Measurements from ENCODE around the gene ACSS2. TPM values are rescaled to one million over a fixed set of nuclear protein-coding genes. Genes with fewer than 3 reads are reported as not detected.

Gene ACSS2
- total and polyA plus RNA-seq, 2 of the 8 experiments (the other 6 are each of a cell fraction or from before 2014, with no cell fraction given) = 17.7 to 24.2 TPM

- no peaks in the 10 kb centered on the region for H3K27me3 ChIP-seq (replicated peaks in 1 of 4; ENCODE audit: control insufficient read depth in 3 of 4, extremely low read depth in 1 of 4, insufficient read depth in 3 of 4, low read length in 3 of 4)
- no peak overlapping the region for H2BK15ac ChIP-seq (ENCODE audit: low read length)
- POLR2A ChIA-PET (ENCODE audit: partially characterized antibody) = interaction anchor here (0.7 to 1.2 kb wide), 2 partner anchors 120 to 136 kb away, joined by 3 read pairs; no protein-coding TSS in a partner anchor
- H4K91ac ChIP-seq (replicated peaks; ENCODE audit: insufficient read length, low read length) = no peak overlapping the region
- no peak overlapping the region for H3K4me3 ChIP-seq (ENCODE audit: extremely low read depth in 1 of 4, insufficient read depth in 2 of 4, low read depth in 3 of 4, low read length in 4 of 4)
- H3K18ac ChIP-seq (ENCODE audit: extremely low read depth, low read length) = no peak overlapping the region
- H4K8ac ChIP-seq (ENCODE audit: extremely low read depth, insufficient read depth, low read length) = no peak overlapping the region
- no peak overlapping the region for H3K4me2 ChIP-seq (ENCODE audit: insufficient read depth in 1 of 2, low read depth in 2 of 2, low read length in 2 of 2)
- WGBS, 2 experiments (ENCODE audit: extremely low coverage in 1 of 2, insufficient coverage in 1 of 2, insufficient read length in 1 of 2, insufficient replicate concordance in 2 of 2, low coverage in 1 of 2, low lambda C conversion rate in 2 of 2, missing lambda C conversion rate in 1 of 2) = 91% methylated on average over 4 of the region's 4 CpGs; no CpG with 5 or more reads in 1 of the 2 experiments
- no peak overlapping the region for H3K14ac ChIP-seq (ENCODE audit: insufficient read length)
- no peaks in the 10 kb centered on the region; the same call in 1 of the 2 replicates for H3K79me1 ChIP-seq (ENCODE audit: low read depth, low read length)
- peaks cover 2 to 26% (median 11%) of the 10 kb centered on the region in 4 experiments; a peak in 5 of 8 replicates for H3K36me3 ChIP-seq (ENCODE audit: control insufficient read depth in 2 of 4, insufficient read depth in 4 of 4, low read length in 3 of 4)
- H3K4me1 ChIP-seq (replicated peaks in 1 of 4; ENCODE audit: control insufficient read depth in 3 of 4, insufficient read depth in 4 of 4, low read length in 3 of 4) = no peaks in the 10 kb centered on the region
- H2BK120ac ChIP-seq (replicated peaks; ENCODE audit: low read depth, low read length) = no peak overlapping the region
- H3K79me2 ChIP-seq (ENCODE audit: control insufficient read depth in 1 of 2, insufficient read depth in 2 of 2, low read length in 2 of 2) = no peaks in the 10 kb centered on the region
- H3K27ac ChIP-seq (ENCODE audit: low read depth, low read length) = no peak overlapping the region
- H3K9me3 ChIP-seq (ENCODE audit: insufficient read depth in 2 of 2, low read depth in 1 of 2, low read length in 1 of 2) = no peaks in the 10 kb centered on the region
- H2BK12ac ChIP-seq (ENCODE audit: low read depth, low read length) = no peak overlapping the region
- no peak overlapping the region for H2AFZ ChIP-seq (ENCODE audit: low read length)
- H3K4ac ChIP-seq (replicated peaks; ENCODE audit: insufficient read length, low read depth, low read length) = no peak overlapping the region
- no peak overlapping the region for H3K23ac ChIP-seq (ENCODE audit: insufficient read length)
- DNase-seq (ENCODE audit: low read depth in 1 of 2, low spot score in 2 of 2) (no peak), FAIRE-seq (no peak)
- TF ChIP-seq KDM4A (IDR thresholded peaks at IDR 0.05; ENCODE audit: low read depth, low read length, severe bottlenecking) = no peak
- no peak overlapping the region for H4K5ac ChIP-seq (ENCODE audit: insufficient read length, low read depth, low read length)
- CTCF ChIA-PET (ENCODE audit: partially characterized antibody) = interaction anchor here (0.7 to 1.5 kb wide), 3 partner anchors 10 to 23 kb away, joined by 3 to 7 read pairs (median 4); no protein-coding TSS in a partner anchor
- H2AK5ac ChIP-seq (ENCODE audit: low read depth, low read length) = no peak overlapping the region
- H2BK5ac ChIP-seq (ENCODE audit: low read depth, low read length) = no peak overlapping the region
- H3K56ac ChIP-seq (replicated peaks; ENCODE audit: insufficient read length, low read depth, low read length) = no peak overlapping the region
- H3K9ac ChIP-seq (replicated peaks in 1 of 4; ENCODE audit: extremely low read depth in 1 of 4, low read depth in 3 of 4, low read length in 3 of 4) = no peak overlapping the region
- no peaks in the 10 kb centered on the region for H4K20me1 ChIP-seq (replicated peaks in 1 of 2; ENCODE audit: control insufficient read depth in 1 of 2, insufficient read depth in 2 of 2, low read length in 2 of 2)
- no peak overlapping the region for H2BK20ac ChIP-seq (ENCODE audit: low read length)
- no peaks in the 10 kb centered on the region; the same call in 1 of the 2 replicates for H3K23me2 ChIP-seq (ENCODE audit: low read depth, low read length)
Measured at GRCh38 chr20:34852298-34852697, 24.1 kb upstream of the ACSS2 start.
